AG04450 (cell line): Measurements from ENCODE around the gene AUTS2. TPM values are rescaled to one million over a fixed set of nuclear protein-coding genes. Genes with fewer than 3 reads are reported as not detected.
"Not testable (repeated sequence)": the region's sequence is repeated elsewhere in the genome, so short reads cannot be mapped to it uniquely, and the experiment has no call there.

Source experiments
- CTCF ChIA-PET: fragments of 300-600, 350-600 bp; formaldehyde crosslinking; extraction: SDS; loops from one replicate; lab custom pipeline; 2022; ENCODE audit warnings: antibody characterized with exemption, inconsistent platforms; lab: Charles Lee
- POLR2A ChIA-PET: fragments of 350-600 bp; formaldehyde crosslinking; extraction: SDS; loops from one replicate; lab custom pipeline; 2021; ENCODE audit warnings: antibody characterized with exemption, inconsistent platforms; lab: Yijun Ruan, JAX
- DNase-seq: peaks from one replicate; pipeline ENCODE4 v3.0.0-alpha.2; 2011; ENCODE audit warnings: low read depth, low spot score
- H3K27ac ChIP-seq: one replicate; pipeline ENCODE4 v1.5.1; 2012; ENCODE audit warnings: low read depth, low read length, control low read depth
- H3K27me3 ChIP-seq: one replicate; pipeline ENCODE4 v1.6.0; 2012; ENCODE audit warnings: low read length; ENCODE audit not compliant: control insufficient read depth, insufficient read depth
- H3K4me3 ChIP-seq: 2 replicates; pipeline ENCODE4 v1.5.1; 2011; ENCODE audit warnings: mild to moderate bottlenecking, low read depth, low read length, control low read depth
- H3K9me3 ChIP-seq: 2 replicates; pipeline ENCODE4 v1.5.1; 2012; ENCODE audit warnings: low read length; ENCODE audit not compliant: control insufficient read depth, insufficient read depth
- polyA plus RNA-seq: library from polyadenylated mRNA; depleted of rRNA; stranded (reverse); fragments of >200 nt; gene quantifications from 2 replicates; pipeline ENCODE4 v1.2.3, GENCODE V29; 2011
- TF ChIP-seq, protein P1 (sequence below): IDR thresholded peaks from 2 replicates; pipeline ENCODE4 v1.5.1; 2011; ENCODE audit warnings: low read depth, low read length, control low read depth, inconsistent platforms

Gene AUTS2
- polyA plus RNA-seq, 1 experiment: 1.5 TPM

GRCh38 chr7:70727861-70728260 lies 1129.6 kb downstream of the AUTS2 start:
- ChIA-PET CTCF (no interaction called here), POLR2A (no interaction called here)
- H3K27me3 ChIP-seq: no peaks in the 10 kb centered on the region
- no peaks in the 10 kb centered on the region; the same call in 1 of the 2 replicates for H3K9me3 ChIP-seq
- no peak overlapping the region for H3K27ac ChIP-seq
- H3K4me3 ChIP-seq: no peak overlapping the region
- TF ChIP-seq, protein P1, sequence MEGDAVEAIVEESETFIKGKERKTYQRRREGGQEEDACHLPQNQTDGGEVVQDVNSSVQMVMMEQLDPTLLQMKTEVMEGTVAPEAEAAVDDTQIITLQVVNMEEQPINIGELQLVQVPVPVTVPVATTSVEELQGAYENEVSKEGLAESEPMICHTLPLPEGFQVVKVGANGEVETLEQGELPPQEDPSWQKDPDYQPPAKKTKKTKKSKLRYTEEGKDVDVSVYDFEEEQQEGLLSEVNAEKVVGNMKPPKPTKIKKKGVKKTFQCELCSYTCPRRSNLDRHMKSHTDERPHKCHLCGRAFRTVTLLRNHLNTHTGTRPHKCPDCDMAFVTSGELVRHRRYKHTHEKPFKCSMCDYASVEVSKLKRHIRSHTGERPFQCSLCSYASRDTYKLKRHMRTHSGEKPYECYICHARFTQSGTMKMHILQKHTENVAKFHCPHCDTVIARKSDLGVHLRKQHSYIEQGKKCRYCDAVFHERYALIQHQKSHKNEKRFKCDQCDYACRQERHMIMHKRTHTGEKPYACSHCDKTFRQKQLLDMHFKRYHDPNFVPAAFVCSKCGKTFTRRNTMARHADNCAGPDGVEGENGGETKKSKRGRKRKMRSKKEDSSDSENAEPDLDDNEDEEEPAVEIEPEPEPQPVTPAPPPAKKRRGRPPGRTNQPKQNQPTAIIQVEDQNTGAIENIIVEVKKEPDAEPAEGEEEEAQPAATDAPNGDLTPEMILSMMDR: no peak
- no peak for DNase-seq

- DNase-seq: no peak
- H3K27me3 ChIP-seq: no peaks in the 10 kb centered on the region
- no peaks in the 10 kb centered on the region; the same call in 1 of the 2 replicates for H3K9me3 ChIP-seq
- CTCF ChIA-PET: no interaction called here
- TF ChIP-seq, protein P1: no peak
- POLR2A ChIA-PET: no interaction called here
- H3K27ac ChIP-seq: no peak overlapping the region
- H3K4me3 ChIP-seq: no peak overlapping the region
These were observed 1130.7 kb downstream of the AUTS2 start for GRCh38 chr7:70728872-70729552.

GRCh38 chr7:70729553-70730157 lies 1131.4 kb downstream of the AUTS2 start:
- CTCF ChIA-PET, DNase-seq, H3K27ac ChIP-seq, POLR2A ChIA-PET, H3K27me3 ChIP-seq, H3K9me3 ChIP-seq, H3K4me3 ChIP-seq: not testable (repeated sequence)

DNA sequence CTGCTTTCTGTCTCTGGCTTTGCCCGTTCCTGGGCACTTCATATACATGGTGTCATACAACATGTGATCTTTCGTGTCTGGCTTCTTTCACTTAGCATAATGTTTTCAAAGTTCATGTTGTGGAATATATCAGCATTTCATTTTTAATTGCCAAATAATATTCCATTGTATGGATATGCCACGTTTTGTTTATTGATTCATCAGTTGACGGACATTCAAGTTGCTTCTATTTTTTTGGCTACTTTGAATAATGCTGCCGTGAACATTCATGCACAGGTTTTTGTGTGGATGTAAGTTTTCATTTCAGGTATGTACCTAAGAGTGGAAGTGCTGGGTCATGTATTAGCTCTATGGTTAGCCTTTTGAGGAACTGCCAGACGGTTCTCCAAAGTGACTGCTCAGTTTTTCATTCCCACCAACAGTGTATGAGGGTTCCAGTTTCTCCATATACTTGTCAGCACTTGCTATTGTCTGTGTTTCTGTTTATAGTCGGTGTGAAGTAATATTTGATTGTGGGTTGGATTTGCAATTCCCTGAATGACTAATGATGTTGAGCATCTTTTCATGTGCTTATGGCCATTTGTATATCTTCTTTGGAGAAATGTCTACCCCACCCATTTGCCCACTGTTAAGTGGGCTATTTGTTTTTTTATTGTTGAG lies 1132.3 kb downstream of the AUTS2 start:
- TF ChIP-seq, protein P1: no peak
- no peaks in the 10 kb centered on the region; the same call in 1 of the 2 replicates for H3K9me3 ChIP-seq
- ChIA-PET POLR2A (no interaction called here), CTCF (interaction anchor here (1.1 kb wide), 1 partner anchor 32 kb away, joined by 9 read pairs; no protein-coding TSS in a partner anchor)
- no peak overlapping the region for H3K4me3 ChIP-seq
- DNase-seq: no peak
- no peaks in the 10 kb centered on the region for H3K27me3 ChIP-seq
- no peak overlapping the region for H3K27ac ChIP-seq

GRCh38 chr7:70733090-70733489 lies 1134.8 kb downstream of the AUTS2 start:
- Histone ChIP-seq H3K4me3 (no peak overlapping the region), H3K9me3 (no peaks in the 10 kb centered on the region; the same call in 1 of the 2 replicates), H3K27me3 (no peaks in the 10 kb centered on the region), H3K27ac (no peak overlapping the region)
- ChIA-PET POLR2A (no interaction called here), CTCF (no interaction called here)
- peak; percentile 23 for DNase-seq
- TF ChIP-seq, protein P1: no peak
